GM18526 (cell line): ENCODE measurements around the gene FOXJ3.
A peak's percentile ranks its signal among the peaks of the same experiment; 100 is the strongest.

Experiments
- POLR2A ChIP-seq: IDR thresholded peaks from 3 replicates; pipeline ENCODE4 v1.6.1; 2011; ENCODE audit not compliant: insufficient read length; ENCODE audit errors: extremely low read depth

The FOXJ3 gene

GRCh38 chr1:42335050-42335808 lies at the start of gene FOXJ3:
TSS of gene FOXJ3 (minus strand) at chr1:42335235. CDS start at chr1:42311093, 24,142 bp downstream.
- TF ChIP-seq POLR2A, result peak; percentile 91

- TF ChIP-seq POLR2A, result no peak
Measured at GRCh38 chr1:42381280-42381673, 46.2 kb upstream of the FOXJ3 start.

- TF ChIP-seq POLR2A, result no peak
Measured at GRCh38 chr1:42380586-42381279, 45.7 kb upstream of the FOXJ3 start, which contains the start of gene RIMKLA. TSS of gene RIMKLA (plus strand) at chr1:42380792. CDS start at chr1:42380935, 143 bp downstream.

GRCh38 chr1:42379794-42380585 lies 45.0 kb upstream of the FOXJ3 start:
- no peak for TF ChIP-seq POLR2A

GRCh38 chr1:42372796-42373195 lies 37.8 kb upstream of the FOXJ3 start:
- no peak for TF ChIP-seq POLR2A

- no peak for TF ChIP-seq POLR2A
Measured at GRCh38 chr1:42370876-42371549, 36.0 kb upstream of the FOXJ3 start.

- no peak for TF ChIP-seq POLR2A
Measured at GRCh38 chr1:42369471-42369870, 34.4 kb upstream of the FOXJ3 start.

- no peak for TF ChIP-seq POLR2A
Measured at GRCh38 chr1:42368096-42368795, 33.2 kb upstream of the FOXJ3 start.

GRCh38 chr1:42365118-42365517 lies 30.1 kb upstream of the FOXJ3 start:
- TF ChIP-seq POLR2A, result no peak

GRCh38 chr1:42364542-42364941 lies 29.5 kb upstream of the FOXJ3 start:
- no peak for TF ChIP-seq POLR2A

- TF ChIP-seq POLR2A, result no peak
Measured at GRCh38 chr1:42364089-42364488, 29.1 kb upstream of the FOXJ3 start.

- TF ChIP-seq POLR2A, result no peak
Measured at GRCh38 chr1:42359466-42359865, 24.4 kb upstream of the FOXJ3 start.

GRCh38 chr1:42358791-42359190 lies 23.8 kb upstream of the FOXJ3 start:
- TF ChIP-seq POLR2A, result no peak

GRCh38 chr1:42350086-42350485 lies 15.1 kb upstream of the FOXJ3 start:
- TF ChIP-seq POLR2A, result no peak

GRCh38 chr1:42348498-42348897 lies 13.5 kb upstream of the FOXJ3 start:
- TF ChIP-seq POLR2A, result no peak

- no peak for TF ChIP-seq POLR2A
Measured at GRCh38 chr1:42343049-42343448, 8.0 kb upstream of the FOXJ3 start.
